H1 (cell line): ENCODE measurements around the gene WASF3. TPM values are rescaled to one million over a fixed set of nuclear protein-coding genes. Genes with fewer than 3 reads are reported as not detected.

Experiments used
- CTCF ChIA-PET: fragments of 300-600 bp; sonication (Branson Sonifier 250); formaldehyde crosslinking; loops from one replicate; lab custom pipeline; 2021; ENCODE audit not compliant: partially characterized antibody; lab: Charles Lee
- POLR2A ChIA-PET: fragments of 300-600 bp; sonication (Branson Sonifier 250); formaldehyde crosslinking; loops from one replicate; lab custom pipeline; 2021; ENCODE audit warnings: inconsistent platforms; ENCODE audit not compliant: partially characterized antibody; lab: Charles Lee
- DNase-seq, 2 experiments: peaks; one replicate each; pipeline versions ENCODE4 v3.0.0 to v3.0.0-alpha.2; 2010 to 2022; ENCODE audit warnings: low spot score in 2 of 2, low read depth in 1 of 2, mixed read lengths in 1 of 2
- FAIRE-seq: peaks from 2 replicates; lab custom pipeline; 2011; peaks lifted over from hg19 to GRCh38; lab: Jason Lieb, UNC
- H2AFZ ChIP-seq: 2 replicates; pipeline ENCODE4 v1.8.1; 2012; ENCODE audit warnings: low read length, inconsistent platforms
- H2AK5ac ChIP-seq: 2 replicates; pipeline ENCODE4 v1.6.1; 2013; ENCODE audit warnings: low read depth, low read length
- H2BK120ac ChIP-seq: replicated peaks from 2 replicates; pipeline ENCODE3; 2013; ENCODE audit warnings: low read depth, low read length, inconsistent platforms
- H2BK12ac ChIP-seq: 2 replicates; pipeline ENCODE4 v1.6.1; 2013; ENCODE audit warnings: low read depth, low read length
- H2BK15ac ChIP-seq: 2 replicates; pipeline ENCODE4 v1.6.1; 2013; ENCODE audit warnings: low read length
- H2BK20ac ChIP-seq: 2 replicates; pipeline ENCODE4 v1.6.1; 2013; ENCODE audit warnings: low read length
- H2BK5ac ChIP-seq: 2 replicates; pipeline ENCODE4 v1.6.1; 2013; ENCODE audit warnings: low read depth, low read length
- H3K14ac ChIP-seq: 2 replicates; pipeline ENCODE4 v1.6.1; 2013; ENCODE audit warnings: inconsistent platforms; ENCODE audit not compliant: insufficient read length
- H3K18ac ChIP-seq: 2 replicates; pipeline ENCODE4 v1.6.1; 2013; ENCODE audit warnings: low read length; ENCODE audit errors: extremely low read depth
- H3K23ac ChIP-seq: 2 replicates; pipeline ENCODE4 v1.6.1; 2013; ENCODE audit warnings: inconsistent platforms; ENCODE audit not compliant: insufficient read length
- H3K23me2 ChIP-seq: 2 replicates; pipeline ENCODE4 v1.6.1; 2013; ENCODE audit warnings: low read depth, low read length
- H3K27ac ChIP-seq: 2 replicates; pipeline ENCODE4 v1.6.1; 2011; ENCODE audit warnings: low read depth, low read length, inconsistent platforms
- H3K27me3 ChIP-seq, 4 experiments: replicated peaks in 1 of 4; 1 replicate in 1 of 4; 2 replicates in 3 of 4; pipeline versions ENCODE4 v1.6.1 to v1.8.1; 2011 to 2013; ENCODE audit warnings: low read length in 3 of 4, mild to moderate bottlenecking in 3 of 4, inconsistent platforms in 2 of 4, mixed read lengths in 2 of 4, moderate library complexity in 1 of 4; ENCODE audit not compliant: control insufficient read depth in 3 of 4, insufficient read depth in 3 of 4; ENCODE audit errors: extremely low read depth in 1 of 4
- H3K36me3 ChIP-seq, 4 experiments: 2 replicates each; pipeline versions ENCODE4 v1.6.1 to v1.8.1; 2011 to 2013; ENCODE audit warnings: mild to moderate bottlenecking in 4 of 4, low read length in 3 of 4, moderate library complexity in 2 of 4, control low read depth in 1 of 4, inconsistent platforms in 1 of 4; ENCODE audit not compliant: insufficient read depth in 4 of 4, control insufficient read depth in 2 of 4
- H3K4ac ChIP-seq: replicated peaks from 2 replicates; pipeline ENCODE3; 2013; ENCODE audit warnings: low read length, low read depth, mixed read lengths, inconsistent platforms; ENCODE audit not compliant: insufficient read length
- H3K4me1 ChIP-seq, 4 experiments: replicated peaks in 1 of 4; 1 replicate in 1 of 4; 2 replicates in 3 of 4; pipeline versions ENCODE4 v1.6.1 to v1.8.1; 2011 to 2013; ENCODE audit warnings: low read length in 3 of 4, inconsistent platforms in 2 of 4, mixed read lengths in 1 of 4; ENCODE audit not compliant: insufficient read depth in 4 of 4, control insufficient read depth in 3 of 4
- H3K4me2 ChIP-seq, 2 experiments: 2 replicates each; pipeline versions ENCODE4 v1.6.1 to v1.8.1; 2011 to 2013; ENCODE audit warnings: low read depth in 2 of 2, low read length in 2 of 2, control low read depth in 1 of 2, inconsistent platforms in 1 of 2, mild to moderate bottlenecking in 1 of 2; ENCODE audit not compliant: insufficient read depth in 1 of 2
- H3K4me3 ChIP-seq, 4 experiments: fragments of 200-600, 300-600 bp in 1 of 4; sonication (generic), shearing (Covaris generic), sonication (Bioruptor Twin) in 1 of 4; 2 replicates each; pipeline versions ENCODE4 v1.5.1 to v1.8.1; 2011 to 2016; ENCODE audit warnings: low read length in 4 of 4, low read depth in 3 of 4, control low read depth in 2 of 4, inconsistent platforms in 2 of 4, mild to moderate bottlenecking in 2 of 4, mixed read lengths in 1 of 4, moderate library complexity in 1 of 4; ENCODE audit not compliant: insufficient read depth in 2 of 4; ENCODE audit errors: extremely low read depth in 1 of 4
- H3K56ac ChIP-seq: replicated peaks from 2 replicates; pipeline ENCODE3; 2013; ENCODE audit warnings: low read depth, mild to moderate bottlenecking, mixed read lengths, low read length, inconsistent platforms; ENCODE audit not compliant: insufficient read length
- H3K79me1 ChIP-seq: 2 replicates; pipeline ENCODE4 v1.6.1; 2013; ENCODE audit warnings: low read depth, low read length, control low read depth
- H3K79me2 ChIP-seq, 2 experiments: 2 replicates each; pipeline versions ENCODE4 v1.6.1 to v1.8.1; 2012 to 2013; ENCODE audit warnings: low read length in 2 of 2, mild to moderate bottlenecking in 2 of 2, inconsistent platforms in 1 of 2; ENCODE audit not compliant: insufficient read depth in 2 of 2, control insufficient read depth in 1 of 2
- H3K9ac ChIP-seq, 4 experiments: replicated peaks in 1 of 4; 1 replicate in 1 of 4; 2 replicates in 3 of 4; pipeline versions ENCODE4 v1.6.1 to v1.8.1; 2011 to 2013; ENCODE audit warnings: low read depth in 3 of 4, low read length in 3 of 4, control low read depth in 2 of 4, mild to moderate bottlenecking in 2 of 4, moderate library complexity in 2 of 4, inconsistent platforms in 1 of 4; ENCODE audit errors: extremely low read depth in 1 of 4
- H3K9me3 ChIP-seq, 2 experiments: 2 replicates each; pipeline versions ENCODE4 v1.6.1 to v1.8.1; 2012 to 2013; ENCODE audit warnings: mild to moderate bottlenecking in 2 of 2, moderate library complexity in 2 of 2, control low read depth in 1 of 2, inconsistent platforms in 1 of 2, low read depth in 1 of 2, low read length in 1 of 2, mixed read lengths in 1 of 2; ENCODE audit not compliant: insufficient read depth in 2 of 2
- H4K20me1 ChIP-seq, 2 experiments: replicated peaks in 1 of 2; 2 replicates each; pipeline versions ENCODE3 to v1.8.1; 2011 to 2013; ENCODE audit warnings: inconsistent platforms in 2 of 2, low read length in 2 of 2, mild to moderate bottlenecking in 1 of 2; ENCODE audit not compliant: insufficient read depth in 2 of 2, control insufficient read depth in 1 of 2
- H4K5ac ChIP-seq: 2 replicates; pipeline ENCODE4 v1.6.1; 2013; ENCODE audit warnings: low read length, low read depth, mixed read lengths, inconsistent platforms; ENCODE audit not compliant: insufficient read length
- H4K8ac ChIP-seq: 2 replicates; pipeline ENCODE4 v1.8.0; 2013; ENCODE audit warnings: mild to moderate bottlenecking, moderate library complexity, low read length, inconsistent platforms; ENCODE audit not compliant: insufficient read depth; ENCODE audit errors: extremely low read depth
- H4K91ac ChIP-seq: replicated peaks from 2 replicates; pipeline ENCODE3; 2013; ENCODE audit warnings: low read length, mixed read lengths, inconsistent platforms; ENCODE audit not compliant: insufficient read length
- CBX8 ChIP-seq: fragments of 300-800, 300-1000 bp; sonication (generic); IDR thresholded peaks from 2 replicates; pipeline ENCODE4 v1.7.1; 2016; ENCODE audit warnings: low read depth, low read length, borderline replicate concordance
- JUND ChIP-seq: IDR thresholded peaks from 2 replicates; pipeline ENCODE4 v1.6.1; 2011; ENCODE audit warnings: mild to moderate bottlenecking, improper control_type of control experiment, low read length
- WGBS, 2 experiments: shearing (Covaris generic) in 1 of 2; methylation state at CpG; one replicate each; pipeline versions ENCODE4 v1.1.6 to v1.1.7; 2013 to 2015; ENCODE audit warnings: low lambda C conversion rate in 2 of 2, mixed read lengths in 2 of 2, inconsistent platforms in 1 of 2, low coverage in 1 of 2, missing lambda C conversion rate in 1 of 2; ENCODE audit not compliant: insufficient replicate concordance in 2 of 2, insufficient coverage in 1 of 2, insufficient read length in 1 of 2; ENCODE audit errors: extremely low coverage in 1 of 2, missing lambda C conversion rate in 1 of 2; 5-methylcytosine and 5-hydroxymethylcytosine counted together
- polyA plus RNA-seq, 7 experiments: library from polyadenylated mRNA; depleted of rRNA in 3 of 7; stranded (reverse) in 5 of 7; unstranded in 2 of 7; fragments of >200 nt in 5 of 7; fragments of 200-250 nt in 2 of 7; gene quantifications; 1 replicate in 5 of 7; 2 replicates in 1 of 7; 4 replicates in 1 of 7; pipeline versions ENCODE4 v1.2.1 to v1.2.3, GENCODE V29; 2011 to 2013; ENCODE audit warnings: missing spikeins in 2 of 7, mixed read lengths in 2 of 7
- total RNA-seq: library from RNA; stranded (reverse); fragmentation: NEBNext Ultra II Directional; extraction: Animal tissue kit (Norgen Biotek cat#: 25700); gene quantifications from 2 replicates; pipeline ENCODE4 v1.2.1, GENCODE V29; 2021

Gene WASF3
- total and polyA plus RNA-seq, 2 of the 8 experiments (the other 6 are each of a cell fraction or from before 2014, with no cell fraction given): 18.7 to 39.8 TPM

DNA sequence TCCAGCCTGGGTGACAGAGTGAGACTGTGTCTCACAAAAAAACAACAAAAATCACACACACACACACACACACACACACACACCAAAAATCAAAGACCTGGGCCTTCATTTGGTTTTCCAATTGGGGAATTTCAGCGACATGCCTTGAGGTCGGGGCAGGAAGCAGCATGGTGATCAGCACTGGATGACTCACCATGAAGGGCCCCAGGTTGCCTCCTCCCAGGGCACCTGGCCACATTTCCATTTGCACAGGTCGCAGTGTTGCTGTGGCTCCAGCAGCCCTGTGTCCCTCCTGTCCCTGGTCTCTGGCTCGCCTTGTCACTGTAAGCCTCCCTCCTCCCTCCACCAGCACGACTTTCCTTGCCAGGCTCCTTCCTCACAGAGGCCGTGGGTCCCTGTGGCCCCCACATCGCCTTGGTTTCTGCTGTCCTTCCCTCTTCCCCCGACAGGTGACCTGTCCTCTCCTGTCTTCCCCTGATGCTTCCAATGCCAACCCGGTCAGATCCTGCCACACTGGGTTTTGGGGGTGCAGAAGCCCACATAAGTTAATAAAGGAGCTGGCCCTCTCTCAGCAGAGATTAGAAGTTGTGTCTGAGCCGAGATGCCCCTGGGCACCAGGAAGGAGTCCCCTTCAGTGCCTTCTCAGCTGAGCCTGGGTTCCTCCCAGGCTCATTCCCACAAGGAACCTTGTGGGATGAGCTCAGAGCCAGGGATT, 136.4 kb downstream of the WASF3 start:
- no peak overlapping the region for H3K56ac ChIP-seq
- no peak overlapping the region; the same call in 1 of the 2 replicates for H3K18ac ChIP-seq
- H4K5ac ChIP-seq: no peak overlapping the region
- H3K79me2 ChIP-seq: no peaks in the 10 kb centered on the region
- no peak for DNase-seq
- H3K14ac ChIP-seq: no peak overlapping the region
- peak overlapping the region; percentile 60; the same call in 1 of the 2 replicates for H2BK5ac ChIP-seq
- no peak overlapping the region for H2BK120ac ChIP-seq
- no peak overlapping the region for H2BK15ac ChIP-seq
- no peaks in the 10 kb centered on the region; a peak in 1 of 8 replicates for H3K36me3 ChIP-seq
- 93% methylated on average over 10 of the region's 10 CpGs; no CpG with 5 or more reads in 1 of the 2 experiments for WGBS, 2 experiments
- H2BK12ac ChIP-seq: 0 out of 2 replicates have a peak overlapping the region, but pooled peaks have one; percentile 50
- no peak overlapping the region for H2AK5ac ChIP-seq
- H3K4me3 ChIP-seq: no peak overlapping the region
- no peak overlapping the region for H3K23ac ChIP-seq
- no peak overlapping the region for H4K8ac ChIP-seq
- TF ChIP-seq JUND (peak; percentile 72; the same call in 1 of the 2 replicates), CBX8 (no peak)
- CTCF ChIA-PET: interaction anchor here (0.7 to 1.6 kb wide), 5 partner anchors 27 to 509 kb away, joined by 3 to 10 read pairs (median 4); no protein-coding TSS in a partner anchor
- no peak overlapping the region for H3K4ac ChIP-seq
- no peak overlapping the region for H2BK20ac ChIP-seq
- peaks cover 0 to 4% (median 1%) of the 10 kb centered on the region in 4 experiments; a peak in 2 of 7 replicates for H3K4me1 ChIP-seq
- no peaks in the 10 kb centered on the region for H3K9me3 ChIP-seq
- no peak overlapping the region for H4K91ac ChIP-seq
- no peaks in the 10 kb centered on the region for H3K23me2 ChIP-seq
- no peaks in the 10 kb centered on the region for H3K79me1 ChIP-seq
- H4K20me1 ChIP-seq: no peaks in the 10 kb centered on the region
- H3K27ac ChIP-seq: no peak overlapping the region
- H3K27me3 ChIP-seq: no peaks in the 10 kb centered on the region
- no peak overlapping the region for H2AFZ ChIP-seq
- H3K9ac ChIP-seq: no peak overlapping the region
- no peak for FAIRE-seq
- no peak overlapping the region for H3K4me2 ChIP-seq
- POLR2A ChIA-PET: no interaction called here
